ENCODE measurements around the gene UNC119B.

The UNC119B gene

GRCh38 chr12:120698665-120699064 lies 11.6 kb upstream of the UNC119B start:
- TF ChIP-seq CTCF (IDR thresholded peaks at IDR 0.05; ENCODE audit: borderline replicate concordance, insufficient read depth, low read depth, low read length), result no peak
- H3K4me3 ChIP-seq (ENCODE audit: low read depth, low read length), result no peak overlapping the region

DNA sequence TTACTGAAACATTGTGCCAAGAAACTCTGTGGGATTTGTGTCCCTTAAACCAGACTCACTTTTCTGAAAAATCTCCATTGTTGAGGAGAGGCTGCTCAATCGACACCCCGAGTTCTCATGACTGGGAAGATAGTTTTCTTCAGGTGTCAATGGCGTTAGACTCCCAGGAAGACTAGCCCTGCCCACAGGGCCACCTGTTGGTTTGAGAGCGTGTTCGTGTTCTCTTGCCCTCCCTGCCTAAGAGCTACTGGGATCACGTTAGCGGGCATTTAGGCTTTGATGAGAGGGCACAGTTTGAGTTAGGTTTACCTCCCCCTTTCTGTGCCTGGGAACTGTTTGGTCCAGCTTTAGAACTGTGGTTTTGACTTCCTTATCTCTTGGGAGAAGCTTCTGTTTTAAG lies 10.7 kb upstream of the UNC119B start:
- no peak for TF ChIP-seq CTCF (IDR thresholded peaks at IDR 0.05; ENCODE audit: borderline replicate concordance, insufficient read depth, low read depth, low read length)
- H3K4me3 ChIP-seq (ENCODE audit: low read depth, low read length), result no peak overlapping the region

DNA sequence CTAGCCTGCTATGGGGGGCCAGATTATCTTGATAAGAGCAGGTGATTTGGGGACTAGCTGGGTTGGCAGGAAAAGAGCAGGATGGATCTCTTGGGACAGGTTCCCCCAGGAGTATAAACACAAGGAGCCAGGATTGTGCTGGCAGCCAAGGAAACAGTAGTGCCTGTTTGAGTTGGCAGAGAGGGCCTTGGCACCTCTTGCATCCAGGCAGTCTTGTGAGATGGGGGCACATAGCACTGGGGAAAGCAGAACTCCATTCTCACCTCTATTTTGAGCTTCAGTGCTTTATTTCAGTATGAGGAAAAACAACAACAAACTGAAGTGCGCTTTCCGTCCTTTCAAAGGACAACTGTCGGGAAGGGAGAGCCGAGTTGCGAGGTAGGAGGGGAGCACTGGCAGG lies 9.4 kb upstream of the UNC119B start:
- TF ChIP-seq CTCF (IDR thresholded peaks at IDR 0.05; ENCODE audit: borderline replicate concordance, insufficient read depth, low read depth, low read length), result no peak
- no peak overlapping the region for H3K4me3 ChIP-seq (ENCODE audit: low read depth, low read length)

DNA sequence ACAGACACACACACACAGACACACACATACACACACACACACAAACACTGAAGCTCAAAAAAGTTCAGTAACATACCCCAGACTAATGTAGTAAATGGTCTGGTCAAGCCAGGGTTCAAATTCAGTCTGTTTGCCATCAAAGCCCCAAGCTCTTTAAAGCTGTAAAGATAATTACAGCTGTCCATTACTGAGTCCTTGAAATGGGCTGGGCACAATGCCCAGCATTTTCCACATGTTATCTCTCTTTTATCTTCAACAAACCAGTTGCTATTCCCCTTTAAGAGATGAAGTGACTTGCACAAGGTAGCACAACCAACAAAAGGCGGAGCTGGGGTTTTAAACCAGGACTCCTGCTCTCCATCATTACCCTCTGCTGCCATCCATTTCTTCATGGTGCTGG lies 7.6 kb upstream of the UNC119B start:
- no peak for TF ChIP-seq CTCF (IDR thresholded peaks at IDR 0.05; ENCODE audit: borderline replicate concordance, insufficient read depth, low read depth, low read length)
- H3K4me3 ChIP-seq (ENCODE audit: low read depth, low read length), result no peak overlapping the region

- no peak for TF ChIP-seq CTCF (IDR thresholded peaks at IDR 0.05; ENCODE audit: borderline replicate concordance, insufficient read depth, low read depth, low read length)
- H3K4me3 ChIP-seq (ENCODE audit: low read depth, low read length), result no peak overlapping the region
Observed at GRCh38 chr12:120703311-120703942, 6.8 kb upstream of the UNC119B start.

GRCh38 chr12:120705618-120706017 lies 4.6 kb upstream of the UNC119B start:
- no peak for TF ChIP-seq CTCF (IDR thresholded peaks at IDR 0.05; ENCODE audit: borderline replicate concordance, insufficient read depth, low read depth, low read length)
- H3K4me3 ChIP-seq (ENCODE audit: low read depth, low read length), result no peak overlapping the region

- H3K4me3 ChIP-seq (ENCODE audit: low read depth, low read length), result no peak overlapping the region
- TF ChIP-seq CTCF (IDR thresholded peaks at IDR 0.05; ENCODE audit: borderline replicate concordance, insufficient read depth, low read depth, low read length), result no peak
Observed at GRCh38 chr12:120706029-120706428, 4.2 kb upstream of the UNC119B start.
